CD14-positive monocyte (primary cell): ENCODE data around the gene TACC2. TPM values are rescaled to one million over a fixed set of nuclear protein-coding genes. Genes with fewer than 3 reads are reported as not detected.

Experiments used
- DNase-seq, 3 donors: peaks; one replicate each; pipeline ENCODE4 v3.0.0-alpha.2; 2011 to 2022
- H2AFZ ChIP-seq: 2 replicates; pipeline ENCODE4 v1.6.0; 2012; ENCODE audit warnings: mild to moderate bottlenecking, low read depth, low read length, inconsistent platforms; ENCODE audit not compliant: insufficient read depth, poor library complexity, severe bottlenecking
- H3K27ac ChIP-seq, 2 donors: 1 replicate in 1 of 2; 2 replicates in 1 of 2; pipeline ENCODE4 v1.5.1; 2012 to 2013; ENCODE audit warnings: low read length in 2 of 2, control low read depth in 1 of 2, inconsistent platforms in 1 of 2, low read depth in 1 of 2, mild to moderate bottlenecking in 1 of 2
- H3K27me3 ChIP-seq, 2 donors: one replicate each; pipeline versions ENCODE4 v1.6.0 to v1.6.1; 2011 to 2013; ENCODE audit warnings: low read length in 2 of 2; ENCODE audit not compliant: control insufficient read depth in 2 of 2, insufficient read depth in 2 of 2
- H3K36me3 ChIP-seq, 2 donors: replicated peaks in 1 of 2; 1 replicate in 1 of 2; 2 replicates in 1 of 2; pipeline versions ENCODE4 v1.5.1 to v1.6.1; 2012 to 2013; ENCODE audit warnings: low read length in 2 of 2, control low read depth in 1 of 2, inconsistent platforms in 1 of 2, mild to moderate bottlenecking in 1 of 2; ENCODE audit not compliant: insufficient read depth in 2 of 2, control insufficient read depth in 1 of 2
- H3K4me1 ChIP-seq, 2 donors: 1 replicate in 1 of 2; 2 replicates in 1 of 2; pipeline versions ENCODE4 v1.5.1 to v1.6.1; 2012 to 2013; ENCODE audit warnings: low read length in 2 of 2, control low read depth in 1 of 2, inconsistent platforms in 1 of 2, mild to moderate bottlenecking in 1 of 2, moderate library complexity in 1 of 2; ENCODE audit not compliant: insufficient read depth in 2 of 2, control insufficient read depth in 1 of 2
- H3K4me2 ChIP-seq: replicated peaks from 2 replicates; pipeline ENCODE3; 2012; ENCODE audit warnings: low read length, moderate library complexity, mild to moderate bottlenecking; ENCODE audit not compliant: poor library complexity, severe bottlenecking; ENCODE audit errors: extremely low read depth
- H3K4me3 ChIP-seq, 3 experiments: fragments of 200-600 bp in 1 of 3; sonication (generic) in 1 of 3; replicated peaks in 1 of 3; 1 replicate in 2 of 3; 2 replicates in 1 of 3; pipeline ENCODE4 v1.5.1; 2011 to 2013; ENCODE audit warnings: low read length in 3 of 3, mild to moderate bottlenecking in 3 of 3, control low read depth in 2 of 3, low read depth in 2 of 3, inconsistent platforms in 1 of 3, moderate library complexity in 1 of 3
- H3K79me2 ChIP-seq: 2 replicates; pipeline ENCODE4 v1.6.0; 2012; ENCODE audit warnings: mild to moderate bottlenecking, control low read depth, inconsistent platforms, low read length, moderate library complexity; ENCODE audit not compliant: insufficient read depth
- H3K9ac ChIP-seq: 2 replicates; pipeline ENCODE4 v1.6.0; 2017; ENCODE audit warnings: low read length, mild to moderate bottlenecking; ENCODE audit not compliant: insufficient read depth, poor library complexity, severe bottlenecking
- H3K9me3 ChIP-seq, 2 donors: replicated peaks in 1 of 2; 1 replicate in 1 of 2; 2 replicates in 1 of 2; pipeline versions ENCODE4 v1.5.1 to v1.6.1; 2012 to 2013; ENCODE audit warnings: low read length in 2 of 2, control low read depth in 1 of 2; ENCODE audit not compliant: control insufficient read depth in 1 of 2, insufficient read depth in 1 of 2
- H4K20me1 ChIP-seq: 2 replicates; pipeline ENCODE4 v1.6.0; 2012; ENCODE audit warnings: mild to moderate bottlenecking, low read length, control low read depth, moderate library complexity; ENCODE audit not compliant: insufficient read depth
- H3K27ac Mint-ChIP-seq, 7 donors: one replicate each; pipeline ENCODE4 v1.8.0; 2020; ENCODE audit warnings: mild to moderate bottlenecking in 7 of 7, mixed read lengths in 7 of 7, moderate library complexity in 6 of 7, inconsistent platforms in 2 of 7
- H3K27me3 Mint-ChIP-seq, 3 donors: one replicate each; pipeline ENCODE4 v1.8.0; 2021 to 2022; ENCODE audit warnings: low read depth in 3 of 3, mild to moderate bottlenecking in 3 of 3, mixed read lengths in 3 of 3, moderate library complexity in 3 of 3, inconsistent platforms in 1 of 3
- H3K36me3 Mint-ChIP-seq, 2 donors: one replicate each; pipeline ENCODE4 v1.8.0; 2020; ENCODE audit warnings: mixed read lengths in 2 of 2, inconsistent platforms in 1 of 2, mild to moderate bottlenecking in 1 of 2
- H3K4me1 Mint-ChIP-seq: one replicate; pipeline ENCODE4 v1.8.0; 2020; ENCODE audit warnings: mild to moderate bottlenecking, mixed read lengths
- H3K4me3 Mint-ChIP-seq, 2 donors: one replicate each; pipeline ENCODE4 v1.8.0; 2020; ENCODE audit warnings: mild to moderate bottlenecking in 2 of 2, mixed read lengths in 2 of 2, moderate library complexity in 1 of 2
- H3K9me3 Mint-ChIP-seq, 7 donors: one replicate each; pipeline ENCODE4 v1.8.0; 2020 to 2022; ENCODE audit warnings: mixed read lengths in 7 of 7, mild to moderate bottlenecking in 6 of 7, moderate library complexity in 6 of 7, inconsistent platforms in 2 of 7
- WGBS: methylation state at CpG from one replicate; pipeline ENCODE4 v1.1.5; 2013; ENCODE audit warnings: missing lambda C conversion rate; ENCODE audit not compliant: insufficient coverage; 5-methylcytosine and 5-hydroxymethylcytosine counted together
- intact Hi-C, 2 donors: fragments of 100-400 bp; cut with micrococcal nuclease; formaldehyde crosslinking; loops; one replicate each; pipeline versions ENCODE4 v1.15.0 to v1.15.1; 2023
- polyA plus RNA-seq, 3 donors: library from polyadenylated mRNA; depleted of rRNA in 1 of 3; unstranded in 2 of 3; stranded (reverse) in 1 of 3; fragments of 300-500 nt in 2 of 3; fragments of >200 nt in 1 of 3; fragmentation: Illumina TruSeq in 2 of 3; gene quantifications; 1 replicate in 2 of 3; 2 replicates in 1 of 3; pipeline ENCODE4 v1.2.3, GENCODE V29; 2012 to 2021
- TF ChIP-seq, protein P1 (sequence below): fragments of 200-600 bp; IDR thresholded peaks from one replicate; pipeline ENCODE4 v1.8.0; 2022; ENCODE audit warnings: antibody characterized with exemption, mild to moderate bottlenecking

The TACC2 gene
- polyA plus RNA-seq, 3 donors = 0.03 TPM; not detected in 2

DNA sequence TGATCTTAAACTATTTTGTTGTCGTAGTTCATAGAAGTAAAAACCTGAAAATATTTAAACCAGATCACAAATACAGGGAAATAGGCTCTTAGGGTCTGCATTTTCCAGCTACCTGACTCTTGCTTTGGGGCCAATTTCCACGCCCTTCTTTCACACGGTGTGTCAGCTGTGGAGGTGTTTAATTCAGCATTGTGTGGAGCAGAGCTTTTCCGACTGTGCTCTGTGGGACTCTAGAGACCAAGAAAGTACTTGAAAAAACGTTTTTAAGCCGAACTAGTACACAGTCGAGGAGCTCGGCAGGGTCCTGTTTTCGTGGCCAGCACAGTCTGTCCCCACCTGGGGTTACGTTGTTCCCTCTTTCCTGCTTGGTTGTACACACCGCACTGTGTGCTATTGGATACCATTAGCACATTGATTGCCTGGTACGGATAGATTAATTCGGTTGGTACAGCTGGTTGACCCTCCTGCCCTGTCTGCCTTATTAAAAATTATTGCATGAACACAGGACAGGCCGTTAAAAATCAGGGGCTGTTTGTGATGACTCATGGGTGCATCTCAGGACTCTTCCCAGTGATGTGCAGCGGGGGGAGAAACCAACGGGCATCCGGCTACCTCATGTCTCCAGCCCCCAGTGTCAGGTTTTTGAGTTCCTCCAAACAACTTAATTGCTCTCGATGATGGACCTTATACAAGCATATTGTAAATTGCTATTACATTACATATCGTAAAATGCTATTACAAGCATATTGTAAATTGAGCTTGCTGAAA is 201.4 kb downstream of the TACC2 start:
- Histone ChIP-seq H3K4me2 (no peak overlapping the region), H3K4me1 (no peaks in the 10 kb centered on the region), H3K27me3 (no peaks in the 10 kb centered on the region), H2AFZ (no peak overlapping the region), H3K9me3 (no peaks in the 10 kb centered on the region), H4K20me1 (no peaks in the 10 kb centered on the region), H3K4me3 (no peak overlapping the region), H3K9ac (no peak overlapping the region), H3K79me2 (no peaks in the 10 kb centered on the region), H3K27ac (no peak overlapping the region), H3K36me3 (no peaks in the 10 kb centered on the region)
- intact Hi-C loops = no loop called here
- Mint-ChIP-seq H3K4me1 (no peaks in the 10 kb centered on the region), H3K27me3 (peaks cover 0 to 10% (median 5%) of the 10 kb centered on the region in 3 donors), H3K36me3 (no peaks in the 10 kb centered on the region), H3K9me3 (no peaks in the 10 kb centered on the region), H3K27ac (no peak overlapping the region), H3K4me3 (no peak overlapping the region)
- DNase-seq = no peak
- TF ChIP-seq, protein P1, sequence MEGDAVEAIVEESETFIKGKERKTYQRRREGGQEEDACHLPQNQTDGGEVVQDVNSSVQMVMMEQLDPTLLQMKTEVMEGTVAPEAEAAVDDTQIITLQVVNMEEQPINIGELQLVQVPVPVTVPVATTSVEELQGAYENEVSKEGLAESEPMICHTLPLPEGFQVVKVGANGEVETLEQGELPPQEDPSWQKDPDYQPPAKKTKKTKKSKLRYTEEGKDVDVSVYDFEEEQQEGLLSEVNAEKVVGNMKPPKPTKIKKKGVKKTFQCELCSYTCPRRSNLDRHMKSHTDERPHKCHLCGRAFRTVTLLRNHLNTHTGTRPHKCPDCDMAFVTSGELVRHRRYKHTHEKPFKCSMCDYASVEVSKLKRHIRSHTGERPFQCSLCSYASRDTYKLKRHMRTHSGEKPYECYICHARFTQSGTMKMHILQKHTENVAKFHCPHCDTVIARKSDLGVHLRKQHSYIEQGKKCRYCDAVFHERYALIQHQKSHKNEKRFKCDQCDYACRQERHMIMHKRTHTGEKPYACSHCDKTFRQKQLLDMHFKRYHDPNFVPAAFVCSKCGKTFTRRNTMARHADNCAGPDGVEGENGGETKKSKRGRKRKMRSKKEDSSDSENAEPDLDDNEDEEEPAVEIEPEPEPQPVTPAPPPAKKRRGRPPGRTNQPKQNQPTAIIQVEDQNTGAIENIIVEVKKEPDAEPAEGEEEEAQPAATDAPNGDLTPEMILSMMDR = no peak
- WGBS = 86% methylated on average over 11 of the region's 19 CpGs

DNA sequence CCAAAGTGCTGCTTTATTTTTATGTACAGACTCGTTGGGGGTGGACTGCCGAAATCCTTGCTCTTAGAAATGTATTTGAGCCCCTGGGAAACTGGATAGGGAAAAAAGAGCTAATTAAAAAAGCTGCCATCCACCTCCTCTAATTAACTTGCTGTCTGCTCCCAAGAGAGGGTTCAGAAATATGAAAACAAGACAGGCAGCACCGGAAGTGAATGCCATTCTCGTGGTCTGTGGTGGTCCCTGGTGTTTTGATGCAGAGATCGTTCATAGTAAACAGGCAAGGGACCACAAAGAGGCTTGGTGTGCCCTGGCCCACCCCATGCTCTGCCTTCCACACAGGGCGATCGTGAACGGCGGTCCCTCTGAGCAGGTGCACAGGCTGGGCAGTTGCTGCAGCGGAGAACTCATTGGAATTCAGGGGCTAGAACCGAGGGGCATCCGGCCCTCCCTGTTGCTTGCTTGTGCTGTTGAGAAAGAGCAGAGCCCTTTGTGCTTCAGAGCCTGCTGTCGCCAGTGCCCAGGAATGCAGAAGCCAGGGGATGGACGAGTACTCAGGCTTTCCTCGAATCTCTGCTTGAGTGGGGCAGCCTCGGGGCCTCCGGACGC is 203.1 kb downstream of the TACC2 start:
- H3K4me3 ChIP-seq = no peak overlapping the region
- H3K4me1 ChIP-seq = no peaks in the 10 kb centered on the region
- TF ChIP-seq, protein P1 = no peak
- H3K36me3 Mint-ChIP-seq = no peaks in the 10 kb centered on the region
- H3K9me3 Mint-ChIP-seq = no peaks in the 10 kb centered on the region
- no peaks in the 10 kb centered on the region for H4K20me1 ChIP-seq
- no peaks in the 10 kb centered on the region for H3K27me3 ChIP-seq
- no peak overlapping the region for H3K9ac ChIP-seq
- H3K4me3 Mint-ChIP-seq = no peak overlapping the region
- peaks cover 0 to 8% (median 7%) of the 10 kb centered on the region in 3 donors for H3K27me3 Mint-ChIP-seq
- DNase-seq = no peak
- H3K9me3 ChIP-seq = no peaks in the 10 kb centered on the region
- H3K27ac Mint-ChIP-seq = no peak overlapping the region
- H3K27ac ChIP-seq = no peak overlapping the region
- H3K4me1 Mint-ChIP-seq = no peaks in the 10 kb centered on the region
- H3K79me2 ChIP-seq = no peaks in the 10 kb centered on the region
- H2AFZ ChIP-seq = no peak overlapping the region
- intact Hi-C loops = no loop called here
- H3K4me2 ChIP-seq = no peak overlapping the region
- WGBS = 83% methylated on average over 16 of the region's 18 CpGs
- no peaks in the 10 kb centered on the region for H3K36me3 ChIP-seq
